Measurements from ENCODE around the gene PVR.

- TF ChIP-seq POLR2A (IDR thresholded peaks at IDR 0.05; ENCODE audit: low read depth, low read length) (no peak), MAFK (IDR thresholded peaks at IDR 0.05; ENCODE audit: low read depth, low read length) (no peak)
These were observed 56.8 kb downstream of the PVR start for GRCh38 chr19:44700547-44700946.
